GM12891 (cell line): ENCODE data around the gene PRF1.

Experiments
- POLR2A ChIP-seq: IDR thresholded peaks from 2 replicates; pipeline ENCODE4 v1.6.1; 2011; ENCODE audit warnings: low read depth, low read length, control low read depth
- POLR2AphosphoS5 ChIP-seq: IDR thresholded peaks from 2 replicates; pipeline ENCODE4 v1.6.1; 2011; ENCODE audit warnings: low read depth, low read length, control low read depth
- POU2F2 ChIP-seq: IDR thresholded peaks from 2 replicates; pipeline ENCODE4 v1.6.1; 2011; ENCODE audit warnings: low read depth, mild to moderate bottlenecking, control low read depth, low read length, moderate library complexity
- SPI1 ChIP-seq: IDR thresholded peaks from 2 replicates; pipeline ENCODE4 v1.6.1; 2011; ENCODE audit warnings: low read depth, low read length, control low read depth
- TAF1 ChIP-seq: IDR thresholded peaks from 2 replicates; pipeline ENCODE4 v1.6.1; 2011; ENCODE audit warnings: low read depth, low read length, control low read depth

GRCh38 chr10:70564113-70564725, 38.3 kb downstream of the PRF1 start:
- TF ChIP-seq POLR2AphosphoS5 (no peak), TAF1 (no peak), POLR2A (no peak), POU2F2 (no peak), SPI1 (no peak)
